Ovary (tissue), 9 donors: Measurements from ENCODE around the gene KIAA1217. TPM values are rescaled to one million over a fixed set of nuclear protein-coding genes. Genes with fewer than 3 reads are reported as not detected.

Experiments
- DNase-seq, 5 donors: peaks; one replicate each; pipeline ENCODE4 v3.0.0-alpha.2; 2019 to 2020
- H3K27ac ChIP-seq, 2 donors: fragments of 200-600 bp; one replicate each; pipeline versions ENCODE4 v1.5.1 to v1.8.0; 2019 to 2022
- H3K27me3 ChIP-seq: fragments of 200-600 bp; one replicate; pipeline ENCODE4 v1.8.0; 2022
- H3K36me3 ChIP-seq: fragments of 200-600 bp; sonication (generic); one replicate; pipeline ENCODE4 v1.5.1; 2019
- H3K4me1 ChIP-seq: one replicate; pipeline ENCODE4 v1.8.1; 2013; ENCODE audit warnings: mild to moderate bottlenecking, moderate library complexity; ENCODE audit not compliant: insufficient read depth
- H3K4me3 ChIP-seq: fragments of 200-600 bp; sonication (generic); one replicate; pipeline ENCODE4 v1.5.1; 2017
- H3K9me3 ChIP-seq, 2 donors: fragments of 200-600 bp in 1 of 2; sonication (generic) in 1 of 2; one replicate each; pipeline versions ENCODE4 v1.5.1 to v1.8.1; 2013 to 2019; ENCODE audit warnings: mild to moderate bottlenecking in 1 of 2, moderate library complexity in 1 of 2
- EP300 ChIP-seq: sonication (generic); formaldehyde crosslinking; IDR thresholded peaks from one replicate; pipeline ENCODE4 v1.6.1; 2017; ENCODE audit warnings: antibody characterized with exemption
- POLR2A ChIP-seq: fragments of 450-650 bp; IDR thresholded peaks from one replicate; pipeline ENCODE4 v1.6.1; 2017; ENCODE audit warnings: antibody characterized with exemption, mild to moderate bottlenecking, moderate library complexity
- WGBS, 3 donors: extraction: QIAGEN DNeasy Blood & Tissue Kit in 1 of 3; methylation state at CpG; one replicate each; pipeline versions ENCODE4 v1.1.5 to v1.1.7; 2013 to 2017; 5-methylcytosine and 5-hydroxymethylcytosine counted together
- intact Hi-C, 4 donors: fragments of 100-400 bp; cut with DNase I; formaldehyde crosslinking; loops; one replicate each; pipeline versions ENCODE4 v1.11.0 to v1.15.1; 2022 to 2023
- polyA plus RNA-seq, 2 donors: library from polyadenylated mRNA; stranded (reverse); fragments of 200-250 nt in 1 of 2; fragments of 350-450 nt in 1 of 2; fragmentation: Illumina TruSeq in 1 of 2; extraction: RNeasy Lipid Tissue Mini Kit (QIAGEN cat#74804) in 1 of 2; gene quantifications; one replicate each; pipeline ENCODE4 v1.2.3, GENCODE V29; 2013 to 2014
- total RNA-seq, 7 donors: library from RNA; depleted of rRNA in 2 of 7; stranded (reverse); fragments of >200 nt in 2 of 7; fragmentation: NEBNext Ultra II Directional in 3 of 7; extraction: Animal tissue kit (Norgen Biotek cat#: 25700) in 3 of 7; gene quantifications; one replicate each; pipeline versions ENCODE4 v1.1.0 to v1.2.4, GENCODE V29; 2016 to 2023
- TF ChIP-seq, protein P1 (sequence below), 3 donors: fragments of 450-650 bp in 2 of 3; fragments of 200-600 bp in 1 of 3; IDR thresholded peaks; one replicate each; pipeline versions ENCODE4 v1.5.1 to v1.8.0; 2016 to 2022; ENCODE audit warnings: antibody characterized with exemption in 3 of 3, mild to moderate bottlenecking in 1 of 3
- donor health status: DM: no; HTN: no; CAD: no; lungs with moderate emphysema.
- donor health status: DM: no; HTN: no; CAD: no.
- donor health status: Bipolar disorder and iron deficiency.
- donor health status: DM: yes; HTN: yes; CAD: no.
- donor health status: DM: no; HTN: no; CAD: no.
- donor health status: DM: yes; HTN: yes; CAD: no.

The KIAA1217 gene
- total and polyA plus RNA-seq, 9 donors: 7.2 to 47.1 (median 23.0) TPM

DNA sequence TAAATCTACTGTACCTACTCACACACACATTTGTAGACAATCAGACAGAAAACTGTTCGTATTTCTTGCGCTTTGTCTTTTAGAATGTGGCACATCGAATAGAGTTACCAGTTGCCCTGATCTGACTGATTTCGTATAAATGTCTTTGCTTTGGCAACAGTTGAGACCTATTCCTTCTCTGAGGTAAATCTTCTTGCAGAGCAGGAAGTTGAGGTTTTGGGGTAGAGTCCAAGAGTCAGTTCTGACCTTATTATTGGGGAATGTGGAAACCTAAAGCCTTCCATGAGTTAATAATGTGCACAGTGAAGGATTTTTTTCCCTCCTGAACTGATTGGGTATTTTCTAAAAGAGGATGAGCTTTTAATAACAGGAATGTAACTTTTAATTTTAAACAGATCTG lies 135.3 kb downstream of the KIAA1217 start:
- H3K4me3 ChIP-seq: no peak overlapping the region

DNA sequence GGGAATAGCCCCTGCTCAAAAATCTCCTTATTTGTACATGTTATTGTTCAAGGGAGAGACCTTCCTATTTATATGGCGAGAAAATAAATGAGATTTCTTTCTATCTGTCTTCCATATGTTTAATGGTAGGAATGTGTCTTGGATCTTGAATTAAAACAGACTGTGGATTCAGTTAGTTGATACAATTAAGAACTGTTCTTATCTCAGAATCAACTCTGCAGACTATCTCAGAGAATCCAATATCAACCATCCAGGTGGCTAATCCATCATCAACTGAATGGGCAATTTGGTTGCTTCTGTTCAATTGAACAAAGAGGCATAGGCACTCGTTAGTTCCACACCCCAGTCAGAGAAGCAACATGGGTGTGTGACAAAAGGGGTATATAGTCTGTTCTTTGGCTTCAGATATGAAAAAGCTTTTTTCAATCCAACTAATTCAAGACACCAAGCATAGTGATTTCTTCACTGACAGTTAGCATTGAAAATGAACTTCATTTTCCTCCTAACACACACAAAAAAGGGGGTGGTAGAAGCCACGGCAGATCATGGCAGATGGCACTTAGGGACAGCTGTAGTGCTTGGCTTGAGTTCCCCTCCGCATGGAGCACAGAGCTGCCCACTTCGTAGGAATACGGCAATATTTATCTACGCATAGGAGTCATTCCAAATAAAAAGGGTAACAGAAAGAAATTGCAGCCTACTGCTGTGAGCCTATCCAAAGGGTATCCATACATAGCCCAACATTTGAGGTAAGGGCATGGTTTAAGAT lies 135.9 kb downstream of the KIAA1217 start:
- Histone ChIP-seq H3K27ac (no peak overlapping the region), H3K27me3 (no peaks in the 10 kb centered on the region), H3K4me3 (no peak overlapping the region), H3K4me1 (peaks cover 3% of the 10 kb centered on the region), H3K36me3 (no peaks in the 10 kb centered on the region), H3K9me3 (no peaks in the 10 kb centered on the region)
- no peak for DNase-seq
- WGBS, 3 donors: 90 to 92% (median 91%) methylated on average over 7 of the region's 7 CpGs
- TF ChIP-seq, protein P1, sequence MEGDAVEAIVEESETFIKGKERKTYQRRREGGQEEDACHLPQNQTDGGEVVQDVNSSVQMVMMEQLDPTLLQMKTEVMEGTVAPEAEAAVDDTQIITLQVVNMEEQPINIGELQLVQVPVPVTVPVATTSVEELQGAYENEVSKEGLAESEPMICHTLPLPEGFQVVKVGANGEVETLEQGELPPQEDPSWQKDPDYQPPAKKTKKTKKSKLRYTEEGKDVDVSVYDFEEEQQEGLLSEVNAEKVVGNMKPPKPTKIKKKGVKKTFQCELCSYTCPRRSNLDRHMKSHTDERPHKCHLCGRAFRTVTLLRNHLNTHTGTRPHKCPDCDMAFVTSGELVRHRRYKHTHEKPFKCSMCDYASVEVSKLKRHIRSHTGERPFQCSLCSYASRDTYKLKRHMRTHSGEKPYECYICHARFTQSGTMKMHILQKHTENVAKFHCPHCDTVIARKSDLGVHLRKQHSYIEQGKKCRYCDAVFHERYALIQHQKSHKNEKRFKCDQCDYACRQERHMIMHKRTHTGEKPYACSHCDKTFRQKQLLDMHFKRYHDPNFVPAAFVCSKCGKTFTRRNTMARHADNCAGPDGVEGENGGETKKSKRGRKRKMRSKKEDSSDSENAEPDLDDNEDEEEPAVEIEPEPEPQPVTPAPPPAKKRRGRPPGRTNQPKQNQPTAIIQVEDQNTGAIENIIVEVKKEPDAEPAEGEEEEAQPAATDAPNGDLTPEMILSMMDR (IDR thresholded peaks at IDR 0.05): no peak
- TF ChIP-seq POLR2A (no peak), EP300 (no peak)
- intact Hi-C loops: no loop called here

More for the DNA sequence above, 135.3 kb downstream of the KIAA1217 start:
- Histone ChIP-seq H3K9me3 (no peaks in the 10 kb centered on the region), H3K4me1 (no peaks in the 10 kb centered on the region), H3K27ac (no peak overlapping the region), H3K27me3 (no peaks in the 10 kb centered on the region), H3K36me3 (no peaks in the 10 kb centered on the region)
- TF ChIP-seq EP300: no peak
- TF ChIP-seq, protein P1 (IDR thresholded peaks at IDR 0.05): no peak
- TF ChIP-seq POLR2A: no peak
- WGBS, 3 donors: 60 to 63% (median 61%) methylated on average over 4 of the region's 4 CpGs
- intact Hi-C loops: no loop called here
- no peak for DNase-seq

DNA sequence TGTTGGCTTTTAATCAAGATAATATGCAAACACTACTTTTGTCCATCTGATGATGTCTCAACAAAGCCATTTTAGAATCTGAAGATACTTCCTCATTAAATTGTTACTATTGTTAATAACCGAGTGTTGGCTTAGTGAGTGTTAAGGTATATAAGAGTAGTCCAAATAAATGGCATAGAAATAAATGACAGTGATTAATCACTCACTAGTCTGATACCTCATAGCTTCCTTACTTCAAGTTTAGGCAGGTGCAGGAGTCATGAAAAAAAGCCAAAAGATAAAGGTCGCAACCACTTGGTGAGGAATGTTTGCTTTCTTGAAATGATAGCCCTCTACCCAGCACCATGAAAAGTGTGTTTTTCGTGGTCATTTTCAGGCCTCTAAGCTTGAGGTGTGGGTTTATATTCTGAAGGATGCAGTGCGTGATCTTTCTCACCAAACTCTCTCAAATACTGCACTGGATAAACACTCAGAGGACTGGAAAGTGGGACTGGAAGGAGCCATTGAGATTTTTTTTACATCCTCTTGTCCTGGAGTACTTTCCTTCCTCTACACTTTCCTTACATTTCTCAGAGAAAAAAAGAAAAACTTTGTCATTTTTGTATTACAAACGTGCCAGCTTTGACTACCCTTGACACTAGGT lies 138.1 kb downstream of the KIAA1217 start:
- Histone ChIP-seq H3K4me1 (peaks cover 3% of the 10 kb centered on the region), H3K27ac (no peak overlapping the region), H3K27me3 (no peaks in the 10 kb centered on the region), H3K4me3 (no peak overlapping the region), H3K36me3 (no peaks in the 10 kb centered on the region), H3K9me3 (no peaks in the 10 kb centered on the region)
- 72 to 75% (median 75%) methylated on average over 5 of the region's 5 CpGs for WGBS, 3 donors
- DNase-seq: no peak
- no peak for TF ChIP-seq POLR2A
- intact Hi-C loops: no loop called here

DNA sequence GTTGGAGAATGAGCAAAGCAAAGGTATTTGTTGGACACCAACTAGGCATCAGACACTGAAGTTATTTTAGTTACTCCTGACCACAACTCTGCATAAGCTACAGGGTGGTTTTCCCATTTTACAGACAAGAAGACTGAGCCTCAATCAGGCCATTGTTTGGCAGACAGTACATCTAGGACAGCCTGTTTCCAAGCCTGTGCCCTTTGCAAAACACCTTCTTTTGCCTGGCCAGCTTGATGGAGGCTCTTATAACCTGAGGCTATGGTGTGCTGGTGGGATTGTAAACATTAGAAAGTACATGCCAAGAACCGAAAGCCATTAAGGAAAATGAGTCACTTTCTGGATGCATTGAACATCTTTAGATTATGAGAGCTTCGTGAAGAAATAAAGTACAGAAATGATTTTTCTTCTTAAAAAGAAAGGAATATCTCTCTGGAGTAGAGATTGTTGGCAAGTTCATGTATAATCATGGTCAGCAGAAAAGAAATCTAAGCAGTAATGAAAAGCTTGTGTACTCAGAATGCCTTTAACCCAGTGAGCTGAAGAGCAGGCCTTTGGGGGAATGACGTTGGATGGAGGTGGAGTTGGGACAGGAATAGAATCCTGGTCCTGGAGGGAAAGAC lies 140.6 kb downstream of the KIAA1217 start:
- Histone ChIP-seq H3K36me3 (no peaks in the 10 kb centered on the region), H3K27me3 (no peaks in the 10 kb centered on the region), H3K9me3 (no peaks in the 10 kb centered on the region), H3K4me3 (no peak overlapping the region), H3K27ac (peak overlapping the region in 1 of 2 donors; percentile 14), H3K4me1 (peaks cover 3% of the 10 kb centered on the region)
- TF ChIP-seq POLR2A: no peak
- TF ChIP-seq EP300: no peak
- TF ChIP-seq, protein P1 (IDR thresholded peaks at IDR 0.05): no peak
- WGBS, 3 donors: 26 to 31% (median 28%) methylated on average over 3 of the region's 3 CpGs
- no peak for DNase-seq
- intact Hi-C loops: loop anchor here in 1 of 4 donors (10.0 kb wide), 1 partner anchor 155 kb away; no protein-coding TSS in a partner anchor
